GM19455 (cell line): Measurements from ENCODE around the gene IL17REL.

Experiments used
- ATAC-seq: cut with Tn5 transposase; IDR thresholded peaks from one replicate; pipeline ENCODE4 v1.9.1; 2021; ENCODE audit not compliant: unreplicated experiment

The IL17REL gene

DNA sequence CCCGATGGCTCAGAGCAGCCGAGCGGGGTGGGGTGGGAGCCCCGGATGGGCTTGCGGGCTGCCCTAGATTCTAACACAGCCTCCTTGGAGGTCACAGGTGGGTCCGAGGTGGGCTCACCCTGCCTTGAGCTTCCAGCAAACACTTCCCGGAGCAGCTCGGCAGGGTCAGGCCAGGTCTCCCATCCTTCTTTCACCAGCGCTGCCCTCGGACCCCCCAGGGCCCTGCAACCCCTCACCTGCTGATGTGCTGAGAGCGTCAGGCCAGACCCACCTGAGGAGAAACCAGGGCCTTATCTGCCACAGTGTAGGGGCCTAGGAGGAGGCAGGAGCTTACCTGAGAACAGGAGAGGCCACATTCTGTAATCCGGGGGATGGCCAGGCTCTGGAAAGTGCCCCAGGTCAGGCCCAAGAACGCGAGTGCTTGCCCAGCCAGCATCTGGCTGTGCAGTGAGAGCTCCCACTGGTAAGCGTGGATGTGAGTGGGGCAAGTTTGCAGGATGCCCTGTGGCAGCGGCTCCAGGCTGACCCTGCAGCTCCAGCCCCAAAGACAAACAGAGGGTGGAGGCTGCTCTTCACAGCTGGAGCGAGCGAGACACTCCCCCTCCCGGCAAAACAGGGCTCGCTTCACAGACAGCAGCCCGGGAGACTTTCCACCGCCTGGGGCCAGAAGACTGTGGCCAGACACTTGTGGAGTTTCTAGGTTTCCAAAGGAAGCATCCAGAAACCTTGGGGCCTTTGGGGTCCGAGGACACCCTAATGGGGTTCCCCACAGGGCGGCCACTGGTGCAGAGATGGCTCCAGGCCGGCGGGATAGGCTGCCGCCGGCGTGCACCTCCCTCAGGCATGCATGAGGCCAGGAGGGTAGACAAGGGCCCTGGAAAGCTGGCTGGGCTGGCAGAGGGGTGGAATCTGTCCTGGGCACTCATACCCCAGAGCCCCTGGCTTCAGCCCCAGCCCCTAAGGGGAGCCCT is at the start of gene IL17REL:
Gene IL17REL, minus strand, starts transcription at position 555 of the 971 bp plus-strand sequence. Its CDS starts 119 bp downstream, at position 436.
- no peak for ATAC-seq

DNA sequence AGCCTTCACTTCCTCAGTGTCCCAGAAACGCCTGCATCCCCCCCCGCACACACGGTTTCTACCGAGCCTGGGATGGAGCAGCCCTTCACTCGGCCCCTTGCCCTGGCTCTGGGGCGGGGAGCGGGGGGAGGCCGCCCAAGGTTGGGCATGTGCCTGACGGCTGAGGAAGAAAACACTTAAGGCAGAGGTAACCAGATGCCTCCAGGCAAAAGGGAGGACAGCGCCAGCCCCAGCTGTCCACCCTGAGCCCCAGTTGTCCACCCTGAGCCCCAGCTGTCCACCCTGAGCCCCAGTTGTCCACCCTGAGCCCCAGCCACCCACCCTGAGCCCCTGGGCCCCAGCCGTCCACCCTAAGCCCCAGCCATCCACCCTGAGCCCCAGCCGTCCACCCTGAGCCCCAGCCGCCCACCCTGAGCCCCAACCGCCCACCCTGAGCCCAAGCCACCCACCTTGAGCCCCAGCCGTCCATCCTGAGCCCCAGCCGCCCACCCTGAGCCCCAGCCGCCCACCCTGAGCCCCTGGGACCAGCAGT is 49.3 kb upstream of the IL17REL start:
- ATAC-seq = no peak

GRCh38 chr22:50061141-50061823 is 48.7 kb upstream of the IL17REL start:
- ATAC-seq = no peak

DNA sequence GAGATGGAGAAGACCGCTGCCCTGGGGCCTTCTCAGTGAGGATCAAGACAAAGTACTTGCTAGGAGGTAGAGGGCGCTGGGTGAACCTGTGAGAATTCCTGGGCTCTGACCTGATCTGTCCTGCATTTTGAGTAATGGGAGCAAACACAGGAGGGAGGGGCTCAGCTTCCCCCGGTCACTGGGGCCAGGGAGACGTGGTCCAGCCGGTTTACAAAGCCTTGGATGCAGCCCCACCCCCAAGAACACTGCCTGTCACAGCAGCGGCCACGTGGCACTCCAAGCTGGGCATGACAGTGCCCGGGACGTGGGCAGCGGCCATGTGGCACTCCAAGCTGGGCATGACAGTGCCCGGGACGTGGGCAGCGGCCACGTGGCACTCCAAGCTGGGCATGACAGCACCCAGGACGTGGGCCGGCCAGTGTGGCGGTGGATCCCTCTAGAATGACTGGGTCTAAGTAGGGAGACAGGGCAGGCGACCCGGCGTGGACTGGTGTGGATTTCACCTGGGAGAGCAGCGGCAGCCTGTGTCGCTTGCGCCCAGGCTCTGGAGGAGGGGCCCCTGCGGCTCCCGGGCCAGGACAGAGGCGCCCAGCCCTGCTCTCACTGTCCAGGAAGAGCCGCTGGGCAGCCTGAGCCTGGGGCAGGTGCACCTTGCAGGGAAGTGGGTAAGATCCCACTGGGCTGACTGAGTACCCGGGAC is 48.0 kb upstream of the IL17REL start:
- no peak for ATAC-seq

DNA sequence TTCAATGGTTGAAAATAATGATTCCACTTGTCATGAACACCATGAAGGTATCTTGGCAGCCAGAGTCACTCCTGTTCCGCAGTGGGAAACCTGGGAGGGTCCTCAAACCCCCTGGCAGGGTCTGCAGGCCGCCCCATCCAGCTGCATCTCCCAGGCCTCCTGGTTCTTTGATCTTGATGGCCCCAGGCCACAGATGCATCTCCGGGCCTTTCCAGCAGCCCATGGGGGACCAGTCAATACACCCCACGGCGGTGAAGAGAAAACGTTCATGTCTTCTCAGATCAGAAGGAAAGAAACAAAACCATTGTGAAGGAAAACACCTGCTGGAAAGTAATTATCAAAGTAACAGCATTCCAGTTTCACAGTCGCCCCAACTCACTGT is 47.3 kb upstream of the IL17REL start:
- ATAC-seq = no peak

DNA sequence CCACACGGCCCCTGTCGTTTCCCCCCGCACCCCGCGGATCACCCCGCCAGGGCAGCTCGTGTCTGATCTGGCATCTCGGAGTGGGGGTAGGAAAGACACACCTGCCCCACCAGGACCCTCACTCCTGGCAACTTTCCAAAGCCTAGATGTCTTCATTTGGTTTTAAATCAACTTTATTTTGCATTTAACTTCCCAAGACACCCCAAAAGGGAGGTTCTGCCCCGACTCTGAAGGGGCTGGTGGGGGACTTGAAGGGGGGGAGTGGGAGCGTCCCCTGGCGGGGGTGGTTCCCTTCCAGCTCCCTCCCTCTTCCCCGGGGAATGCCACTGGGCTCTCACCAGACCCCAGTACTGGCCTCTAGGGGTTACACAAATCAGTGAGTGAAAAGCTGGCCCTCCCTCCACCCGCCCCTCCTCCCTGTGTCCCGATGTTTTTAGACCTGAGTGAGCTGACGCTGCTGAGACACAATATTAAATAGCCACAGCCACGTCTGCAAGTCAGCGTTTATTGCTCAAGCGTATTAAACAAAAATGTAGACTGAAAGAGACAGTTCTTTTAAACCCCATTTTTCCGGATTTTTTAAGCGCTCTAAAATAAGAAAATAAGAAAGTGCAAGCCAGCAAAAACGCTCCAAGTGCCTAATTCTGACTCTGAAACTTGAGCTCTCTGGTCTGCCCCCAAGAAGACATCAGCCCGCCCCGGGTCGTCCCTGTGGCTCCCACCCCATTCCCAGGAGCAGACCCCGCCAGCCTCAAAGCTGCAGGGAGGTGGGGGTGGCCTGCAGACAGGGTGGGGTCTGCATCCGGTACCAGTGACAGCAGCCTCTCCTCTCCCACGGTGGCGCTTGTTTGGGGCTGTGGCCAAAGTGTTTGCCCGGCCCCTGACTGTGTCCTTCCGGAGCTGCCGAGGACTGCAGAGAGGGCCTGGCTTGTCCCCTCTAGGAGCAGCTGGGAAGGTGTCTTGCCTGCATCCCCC is 46.6 kb upstream of the IL17REL start:
- no peak for ATAC-seq

- no peak for ATAC-seq
Measured at GRCh38 chr22:50058061-50058905, 45.7 kb upstream of the IL17REL start, which contains the start of gene TTLL8. TSS of gene TTLL8 (minus strand) at chr22:50058298.

DNA sequence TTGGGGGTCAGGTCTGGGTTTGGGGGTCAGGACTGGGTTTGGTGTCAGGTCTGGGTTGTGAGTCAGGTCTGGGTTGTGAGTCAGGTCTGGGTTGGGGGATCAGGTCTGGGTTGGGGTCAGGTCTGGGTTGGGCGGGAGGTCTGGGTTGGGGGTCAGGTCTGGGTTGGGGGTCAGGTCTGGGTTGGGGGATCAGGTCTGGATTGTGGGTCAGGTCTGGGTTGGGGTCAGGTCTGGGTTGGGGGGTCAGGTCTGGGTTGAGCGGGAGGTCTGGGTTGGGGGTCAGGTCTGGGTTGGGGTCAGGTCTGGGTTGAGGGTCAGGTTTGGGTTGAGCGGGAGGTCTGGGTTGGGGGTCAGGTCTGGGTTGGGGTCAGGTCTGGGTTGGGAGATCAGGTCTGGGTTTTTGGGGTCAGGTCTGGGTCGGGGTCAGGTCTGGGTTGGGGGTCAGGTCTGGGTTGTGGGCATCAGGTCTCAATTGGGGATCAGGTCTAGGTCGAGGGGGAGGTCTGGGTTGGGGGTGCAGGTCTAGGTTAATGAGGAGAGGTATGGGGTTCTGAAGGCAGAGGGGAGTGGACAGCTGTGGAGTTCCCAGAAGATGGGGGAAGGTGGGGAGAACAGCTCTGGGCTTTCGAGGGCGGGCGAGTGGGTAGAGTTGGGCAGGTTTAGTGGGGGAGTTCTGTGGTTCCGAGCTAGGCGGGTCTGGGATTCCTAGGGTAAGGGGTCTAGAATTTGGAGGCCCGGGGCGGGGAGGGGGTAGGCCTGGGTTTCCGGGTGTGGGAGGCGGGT is 44.9 kb upstream of the IL17REL start:
- ATAC-seq = no peak

- no peak for ATAC-seq
Measured at GRCh38 chr22:50056214-50056972, 43.8 kb upstream of the IL17REL start.

DNA sequence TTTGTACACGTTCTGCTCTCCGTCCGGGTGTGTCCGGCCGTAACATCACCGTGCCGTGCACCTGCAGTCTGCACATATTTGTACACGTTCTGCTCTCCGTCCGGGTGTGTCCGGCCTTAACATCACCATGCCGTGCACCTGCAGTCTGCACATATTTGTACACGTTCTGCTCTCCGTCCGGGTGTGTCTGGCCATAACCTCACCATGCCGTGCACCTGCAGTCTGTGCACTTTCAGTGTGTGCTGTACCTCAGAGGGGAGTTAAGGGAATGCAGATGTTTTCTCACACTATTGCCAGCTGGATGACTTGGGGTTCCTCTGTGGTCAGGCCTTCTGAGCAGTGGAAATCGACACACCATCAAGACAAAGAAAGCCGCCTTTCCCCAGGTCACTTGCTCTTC is 41.3 kb upstream of the IL17REL start:
- ATAC-seq = no peak

GRCh38 chr22:50051930-50052329 is 39.4 kb upstream of the IL17REL start:
- no peak for ATAC-seq

DNA sequence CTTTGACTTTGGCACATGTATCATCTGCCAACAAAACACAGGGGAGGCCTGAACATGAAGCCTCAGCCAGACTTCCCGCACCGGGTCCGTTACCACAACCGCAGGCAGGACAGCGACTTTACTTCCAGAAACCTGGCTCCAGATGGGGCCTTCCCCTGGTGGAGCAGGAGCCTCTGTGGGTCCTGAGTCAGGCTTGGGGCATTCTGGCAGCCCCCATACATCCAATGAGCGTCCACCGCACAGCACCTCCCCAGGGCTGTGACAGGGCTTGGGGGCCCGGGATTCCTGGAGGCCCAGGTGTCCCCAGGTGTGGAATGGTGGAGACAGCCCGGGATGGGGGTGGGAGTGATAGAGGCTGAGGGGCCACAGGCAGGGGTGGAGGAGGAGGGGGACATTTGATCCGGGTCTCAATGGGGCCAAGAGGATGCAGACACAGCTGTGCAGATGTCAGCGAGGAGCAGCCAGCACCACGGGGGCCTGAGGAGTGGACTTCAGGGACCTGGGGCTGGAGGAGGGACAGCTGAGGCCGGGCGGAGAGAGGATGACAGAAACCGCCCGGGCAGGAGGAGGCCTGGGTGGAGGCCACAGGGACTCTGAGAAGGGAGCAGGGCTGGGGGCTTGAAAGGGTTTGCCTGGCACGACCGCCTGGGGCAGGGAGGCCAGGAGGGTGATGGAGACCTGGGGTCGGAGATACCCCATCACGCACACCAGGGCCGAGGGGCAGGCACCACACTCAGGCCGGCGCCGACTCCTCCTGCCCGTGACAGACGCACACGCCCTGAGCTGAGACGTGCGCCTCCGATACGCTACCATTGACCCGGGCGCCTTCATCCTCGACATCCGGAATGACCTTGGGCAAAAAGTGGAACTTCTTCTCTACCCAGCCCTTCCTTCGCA is 37.0 kb upstream of the IL17REL start:
- no peak for ATAC-seq

DNA sequence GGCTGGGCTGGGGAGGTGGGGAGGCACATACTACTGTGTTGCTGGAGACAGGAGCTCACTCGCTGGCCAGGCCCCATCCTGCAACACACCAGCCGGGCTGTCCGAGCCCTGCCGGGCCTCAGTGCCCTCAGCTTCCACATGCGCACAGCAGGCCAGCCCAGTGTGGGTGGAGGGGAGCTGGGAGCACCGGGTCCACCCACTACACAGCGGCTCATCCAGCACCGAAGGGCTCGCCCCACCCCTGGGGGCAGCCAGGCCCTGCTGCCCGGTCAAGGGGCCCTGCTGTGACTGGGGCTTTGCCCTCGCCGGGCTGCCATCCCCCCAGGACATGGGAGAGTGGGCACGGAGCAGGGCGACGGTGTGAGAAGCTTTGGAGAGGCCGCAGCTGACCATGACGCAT is 36.3 kb upstream of the IL17REL start:
- ATAC-seq = no peak

GRCh38 chr22:50048061-50048765 is 35.6 kb upstream of the IL17REL start:
- ATAC-seq = no peak

DNA sequence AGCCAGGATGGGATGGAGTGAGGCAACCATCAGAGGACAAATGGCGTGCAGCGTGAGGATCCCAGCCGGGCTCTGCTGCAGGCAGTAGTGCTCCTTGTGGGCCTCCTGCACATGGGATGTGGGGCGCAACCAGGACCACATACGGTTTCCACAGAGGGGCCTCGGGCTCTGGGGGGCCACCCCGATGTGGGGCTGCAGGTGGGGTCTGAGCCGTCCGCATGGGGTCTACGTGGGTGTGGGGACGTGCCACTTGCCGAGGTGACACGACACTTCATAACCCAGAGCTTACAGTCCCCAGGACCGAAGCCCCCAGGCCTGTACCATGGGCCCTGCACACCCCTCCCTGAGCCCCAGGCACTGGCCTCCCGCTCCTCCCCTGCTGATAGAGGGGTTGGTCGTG is 34.8 kb upstream of the IL17REL start:
- no peak for ATAC-seq
